22Rv1 (cell line): ENCODE data around the gene TXNDC8.

Experiments
- CTCF ChIP-seq: fragments of 450-650 bp; IDR thresholded peaks from 2 replicates; pipeline ENCODE4 v1.5.1; 2017; ENCODE audit warnings: mild to moderate bottlenecking
- ZFX ChIP-seq: fragments of 450-650 bp; IDR thresholded peaks from 2 replicates; pipeline ENCODE4 v1.6.1; 2017; ENCODE audit warnings: antibody characterized with exemption, borderline replicate concordance

DNA sequence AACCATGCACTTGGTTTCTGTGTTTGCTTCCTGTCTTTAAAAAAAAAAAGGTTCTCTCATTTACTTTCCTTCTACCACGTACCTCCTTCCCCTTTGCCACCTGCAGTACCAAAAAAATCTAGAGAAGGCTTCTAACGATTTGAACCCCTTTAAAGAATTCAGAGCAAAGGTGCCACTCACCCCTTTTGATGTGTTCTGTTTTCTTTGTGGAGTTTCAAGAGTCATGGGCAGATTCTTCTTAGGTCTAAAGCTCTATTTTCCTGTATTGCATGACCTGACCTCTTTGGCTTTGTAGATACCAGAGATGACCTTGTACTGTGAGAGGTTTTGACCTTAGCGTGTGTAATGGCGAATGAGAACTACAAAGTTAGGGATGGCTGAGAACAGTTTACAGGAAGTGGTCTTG is 29.0 kb downstream of the TXNDC8 start:
- no peak for TF ChIP-seq CTCF
- no peak for TF ChIP-seq ZFX
